Activated CD8-positive, alpha-beta memory T cell treated with anti-CD3 and anti-CD28 coated beads, Interleukin-2, amount 50 U/mL, for 1 hour (primary cell): Measurements from ENCODE around the gene KCTD5.
"Not testable (repeated sequence)": the region's sequence is repeated elsewhere in the genome, so short reads cannot be mapped to it uniquely, and the experiment has no call there.

Source experiments
- DNase-seq: peaks from one replicate; pipeline ENCODE4 v3.0.0-alpha.2; 2020; ENCODE audit errors: extremely low read depth

The KCTD5 gene, protein sequence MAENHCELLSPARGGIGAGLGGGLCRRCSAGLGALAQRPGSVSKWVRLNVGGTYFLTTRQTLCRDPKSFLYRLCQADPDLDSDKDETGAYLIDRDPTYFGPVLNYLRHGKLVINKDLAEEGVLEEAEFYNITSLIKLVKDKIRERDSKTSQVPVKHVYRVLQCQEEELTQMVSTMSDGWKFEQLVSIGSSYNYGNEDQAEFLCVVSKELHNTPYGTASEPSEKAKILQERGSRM

DNA sequence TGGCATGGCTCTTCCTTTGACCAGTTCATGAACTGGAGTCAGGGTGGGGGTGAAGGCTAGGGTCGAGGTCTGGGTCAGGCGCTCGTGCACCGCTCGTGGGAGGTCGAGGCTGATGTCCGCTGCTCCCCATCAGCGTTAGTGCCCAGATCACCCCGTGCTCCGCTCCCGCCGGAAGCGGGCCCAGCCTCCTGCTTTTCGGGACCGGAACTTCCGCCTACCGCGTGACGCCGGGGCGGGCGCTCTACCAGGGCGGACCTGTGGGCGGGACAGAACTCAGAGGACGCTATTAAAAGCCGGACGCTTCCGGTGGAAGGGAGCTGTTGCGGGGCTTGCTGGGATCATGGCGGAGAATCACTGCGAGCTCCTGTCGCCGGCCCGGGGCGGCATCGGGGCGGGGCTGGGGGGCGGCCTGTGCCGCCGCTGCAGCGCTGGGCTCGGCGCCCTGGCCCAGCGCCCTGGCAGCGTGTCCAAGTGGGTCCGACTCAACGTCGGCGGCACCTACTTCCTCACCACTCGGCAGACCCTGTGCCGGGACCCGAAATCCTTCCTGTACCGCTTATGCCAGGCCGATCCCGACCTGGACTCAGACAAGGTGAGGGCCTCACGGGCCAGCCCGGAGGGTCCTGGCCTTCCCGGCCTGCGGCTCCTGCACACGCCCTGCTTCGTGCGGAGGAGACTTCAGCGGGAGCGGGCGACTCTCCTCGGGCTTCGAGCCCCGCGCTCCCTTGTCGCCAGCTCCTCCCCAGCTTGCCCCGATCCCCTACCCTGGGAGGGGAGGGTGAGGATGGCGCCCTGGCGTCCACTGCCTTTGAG, at the start of gene KCTD5:
KCTD5 (plus strand) TSS at position 315 of the 813 bp plus-strand sequence; CDS start at position 341, 26 bp downstream.
- peak; percentile 91 for DNase-seq

DNA sequence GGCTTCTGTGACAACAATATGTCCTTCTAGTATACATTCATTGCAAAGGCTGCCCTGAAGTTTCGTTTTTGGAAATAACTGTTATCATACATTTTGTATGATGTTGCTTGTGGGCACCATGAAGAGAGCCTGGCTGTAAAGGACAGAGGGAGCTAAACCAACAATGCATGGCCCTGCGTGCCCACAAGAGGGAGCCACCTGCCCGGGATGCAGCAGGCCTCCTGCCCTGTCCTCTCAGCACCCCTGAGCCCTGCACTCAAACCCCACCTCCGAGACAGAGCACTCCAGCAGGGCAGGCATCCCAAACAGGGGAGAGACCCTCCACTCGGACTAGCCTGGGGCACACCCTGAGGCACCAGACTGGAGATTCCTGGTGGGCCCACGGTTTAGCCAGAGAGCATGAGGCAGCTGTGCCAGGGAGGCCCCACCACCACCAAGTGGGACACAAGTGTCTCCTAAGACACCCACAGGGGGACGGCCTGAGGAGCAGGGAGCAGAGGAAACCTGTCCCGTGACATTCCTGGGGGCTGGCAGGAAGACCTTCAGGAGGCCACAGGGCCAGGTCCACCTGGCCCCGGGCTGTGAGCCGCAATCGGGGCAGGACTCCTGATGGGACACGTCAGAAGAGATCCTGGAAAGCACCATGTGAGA, 43.1 kb upstream of the KCTD5 start:
- not testable (repeated sequence) for DNase-seq

DNA sequence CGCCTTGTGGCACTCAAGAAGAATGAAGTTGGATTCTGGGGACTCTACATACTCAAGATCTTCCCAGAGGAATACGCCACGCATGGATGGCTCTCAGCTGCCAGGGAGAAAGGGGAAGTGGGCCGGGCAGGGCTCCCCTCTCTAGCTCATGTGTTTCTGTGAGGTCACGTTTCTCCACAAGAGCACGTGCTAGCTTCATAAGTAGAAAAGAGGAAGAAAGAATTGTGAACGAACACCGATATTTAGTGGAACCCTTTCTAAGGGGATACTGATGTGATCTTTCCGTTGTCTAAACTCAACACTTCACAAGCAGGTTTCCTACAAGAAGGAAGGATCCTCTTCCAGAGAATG, 42.6 kb upstream of the KCTD5 start:
- DNase-seq = not testable (repeated sequence)

DNA sequence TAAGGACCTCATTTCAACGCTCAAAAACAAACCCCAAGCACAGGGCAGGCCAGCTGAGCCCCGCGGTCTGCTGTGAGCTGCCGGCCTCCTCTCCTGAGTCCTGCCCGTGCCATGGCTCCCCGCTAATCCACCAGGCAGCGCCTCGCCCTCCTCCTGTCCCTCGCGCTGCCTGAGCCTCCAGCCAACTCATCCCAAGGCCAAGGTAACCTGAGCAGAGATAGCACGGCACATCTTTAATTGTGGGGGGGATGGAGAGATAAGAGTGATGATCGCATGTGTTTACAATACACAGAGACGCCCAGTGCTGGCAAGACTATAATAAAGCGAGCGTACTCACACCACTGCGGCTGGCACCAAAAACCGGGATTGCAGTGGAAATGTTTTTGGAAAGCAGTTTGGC, 39.8 kb upstream of the KCTD5 start:
- not testable (repeated sequence) for DNase-seq

DNA sequence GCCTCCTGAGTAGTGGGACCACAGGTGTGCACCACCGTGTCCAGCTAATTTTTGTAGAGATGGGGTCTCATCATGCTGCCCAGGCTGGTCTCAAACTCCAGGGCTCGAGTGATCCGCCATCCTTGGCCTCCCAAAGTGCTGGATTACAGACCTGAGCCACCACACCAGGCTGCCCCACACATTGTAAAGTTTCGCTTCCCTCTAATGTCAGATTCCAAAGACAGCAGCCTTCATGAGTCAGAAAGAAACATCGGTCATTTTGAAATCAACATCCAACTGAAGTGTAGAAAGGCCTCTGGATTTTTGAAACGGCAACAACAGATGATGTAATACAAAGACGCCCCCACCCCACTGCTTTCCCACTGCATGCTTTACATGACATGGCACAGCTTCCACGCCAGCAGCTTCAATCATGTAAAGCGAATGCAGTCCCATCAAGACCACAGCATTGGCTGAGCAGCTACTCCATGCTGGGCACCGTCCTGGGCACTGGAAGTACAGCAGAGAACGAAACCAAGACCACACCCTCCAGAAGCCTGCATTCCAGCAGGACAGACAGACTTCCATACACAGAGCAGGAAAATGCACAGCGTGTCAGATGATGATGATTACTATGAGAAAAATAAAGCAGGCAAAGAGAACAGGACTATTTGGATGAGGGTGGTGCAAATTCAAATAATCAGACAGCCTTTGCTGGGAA, 37.4 kb upstream of the KCTD5 start:
- DNase-seq = not testable (repeated sequence)

DNA sequence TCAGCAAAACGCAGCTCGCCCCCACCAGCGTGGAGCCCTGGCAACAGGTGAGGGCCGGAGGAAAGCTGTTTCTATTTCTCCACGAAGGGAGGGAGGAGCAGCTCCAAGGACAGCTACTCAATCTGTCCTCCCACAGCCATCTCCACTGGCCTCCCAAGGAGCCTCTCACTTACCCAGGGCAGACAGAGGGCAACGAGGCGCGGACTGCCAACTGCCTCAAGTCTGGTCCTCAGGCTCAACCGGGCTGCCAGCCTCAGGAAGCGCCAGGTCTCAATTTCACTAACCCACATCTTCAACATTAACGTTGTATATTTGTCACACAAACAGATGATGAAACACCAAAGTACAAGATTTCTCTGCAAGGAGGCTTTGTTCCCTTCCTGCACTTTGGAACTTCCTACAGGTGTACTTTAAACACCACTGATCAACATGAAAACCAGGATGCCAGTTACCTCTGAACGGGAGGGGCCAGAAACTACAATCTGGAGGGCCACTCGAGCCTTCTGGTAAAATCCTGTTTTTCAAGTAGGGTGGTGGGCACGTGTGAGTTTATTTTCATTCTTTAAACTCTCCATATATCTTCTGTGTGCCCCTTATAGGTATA, 31.0 kb upstream of the KCTD5 start:
- DNase-seq = not testable (repeated sequence)

DNA sequence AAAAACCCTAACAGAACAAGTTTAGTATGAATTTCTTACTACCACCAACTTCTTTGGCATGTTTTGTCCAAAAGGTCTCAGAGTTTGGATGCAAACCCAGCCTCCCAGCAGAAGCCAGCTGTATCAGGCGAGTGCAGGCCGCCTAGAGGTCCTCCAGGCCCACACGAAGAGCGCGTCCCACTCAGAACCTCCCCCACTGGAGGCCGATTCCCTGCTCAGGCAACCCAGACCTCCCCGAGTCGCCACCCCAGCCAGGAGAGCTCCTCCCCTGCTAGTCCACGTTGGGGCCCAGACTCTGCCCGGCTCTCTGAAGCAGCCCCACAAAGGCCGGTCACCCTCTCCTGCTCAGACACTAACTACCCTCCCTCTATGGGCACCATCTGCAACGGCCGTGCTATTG, 28.4 kb upstream of the KCTD5 start:
- DNase-seq = not testable (repeated sequence)

DNA sequence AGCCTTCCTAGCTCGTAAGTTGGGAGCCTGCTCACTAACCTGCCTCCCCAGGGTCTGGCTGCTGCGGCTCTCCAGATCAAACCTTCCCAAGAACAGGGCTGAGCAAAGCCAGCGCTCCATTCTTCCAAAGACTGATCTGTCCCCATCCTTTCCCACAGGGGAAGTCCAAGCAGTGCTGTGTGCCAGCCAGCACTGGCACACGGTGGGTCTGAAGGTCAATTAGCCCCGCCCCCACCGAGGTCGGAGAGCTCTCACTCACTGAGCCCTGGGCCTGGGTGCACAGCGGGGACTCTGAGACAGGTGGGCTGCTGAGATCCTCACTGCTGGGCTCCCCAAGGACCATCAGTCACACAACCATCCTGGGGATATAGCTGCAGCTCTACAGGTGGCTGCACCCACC, 27.4 kb upstream of the KCTD5 start:
- DNase-seq = not testable (repeated sequence)

DNA sequence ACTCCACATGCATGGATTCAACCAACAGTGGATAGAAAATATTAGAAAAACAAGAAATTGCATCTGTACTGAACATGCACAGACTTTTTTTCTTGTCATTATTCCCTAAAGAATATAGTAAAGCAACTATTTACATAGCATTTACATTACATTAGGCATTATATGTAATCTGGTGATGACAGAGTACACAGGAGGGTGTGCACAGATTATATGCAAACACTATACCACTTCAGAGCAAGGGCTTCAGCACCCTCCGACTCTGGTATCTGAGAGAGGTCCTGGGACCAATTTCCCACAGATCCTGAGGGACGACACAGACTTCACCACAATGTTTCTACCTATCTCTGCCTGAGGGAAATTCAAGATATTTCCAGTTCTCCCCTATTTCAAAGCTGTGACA, 25.3 kb upstream of the KCTD5 start:
- DNase-seq = no peak

DNA sequence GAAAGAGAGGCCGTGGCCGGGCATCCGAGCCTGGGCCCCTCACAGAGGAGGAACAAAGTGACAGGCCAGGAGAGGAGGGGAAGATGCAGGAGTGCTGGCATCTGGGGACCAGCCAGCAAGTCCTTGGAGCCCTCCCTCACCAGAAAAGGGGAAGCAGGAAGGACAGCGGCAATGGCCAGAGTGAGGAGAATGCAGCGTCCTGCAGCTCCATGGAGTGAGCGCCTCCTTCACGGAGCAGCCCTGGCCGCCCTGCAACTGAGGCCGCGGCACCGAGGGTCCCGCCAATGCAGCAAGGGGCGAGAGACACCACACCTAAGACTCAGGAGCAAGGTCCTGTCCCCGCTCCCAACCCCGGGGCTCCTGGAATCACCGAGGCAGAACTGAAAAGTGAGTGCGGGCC, 24.5 kb upstream of the KCTD5 start:
- DNase-seq = not testable (repeated sequence)

DNA sequence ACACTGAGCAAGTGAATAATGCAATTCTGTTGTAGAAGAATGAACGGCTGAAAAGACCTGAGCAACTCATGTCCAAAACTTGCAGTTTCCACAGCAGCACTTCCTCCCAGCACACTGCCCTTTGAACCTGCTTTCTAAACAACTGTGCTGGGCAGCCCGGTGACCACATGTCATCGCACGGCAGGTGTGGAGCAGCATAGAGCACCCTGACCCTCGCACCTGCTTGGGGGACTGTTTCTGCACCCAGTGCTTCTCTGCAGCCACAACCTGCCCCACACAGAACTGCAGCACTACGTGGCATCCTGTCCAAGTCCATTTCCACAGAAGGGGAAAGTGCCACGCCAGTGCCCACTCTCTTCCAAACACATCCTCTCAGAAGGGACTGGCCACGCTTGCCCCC, 22.8 kb upstream of the KCTD5 start:
- not testable (repeated sequence) for DNase-seq

DNA sequence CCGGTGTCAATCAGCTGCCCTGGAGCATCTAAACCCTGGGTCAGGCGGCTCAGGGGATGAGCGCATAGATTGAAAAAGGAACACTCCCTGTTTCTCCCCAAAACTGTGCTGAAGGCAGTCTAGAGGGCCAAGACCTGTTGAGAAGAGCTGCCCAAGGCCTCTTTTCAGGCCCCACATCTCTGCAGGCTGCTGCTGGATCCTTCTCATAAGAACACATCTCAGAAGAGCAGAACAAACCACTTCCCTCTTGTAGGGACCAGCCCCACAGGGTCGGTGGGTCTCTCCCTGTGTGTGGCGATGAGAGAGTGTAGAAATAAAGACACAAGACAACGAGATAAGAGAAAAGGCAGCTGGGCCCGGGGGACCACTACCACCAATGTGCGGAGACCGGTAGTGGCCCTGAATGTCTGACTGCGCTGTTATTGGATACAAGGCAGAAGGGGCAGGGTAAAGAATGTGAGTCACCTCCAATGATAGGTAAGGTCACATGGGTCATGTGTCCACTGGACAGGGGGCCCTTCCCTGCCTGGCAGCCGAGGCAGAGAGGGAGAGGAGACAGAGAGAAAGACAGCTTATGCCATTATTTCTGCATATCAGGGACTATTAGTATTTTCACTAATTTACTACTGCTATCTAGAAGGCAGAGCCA, 22.2 kb upstream of the KCTD5 start:
- not testable (repeated sequence) for DNase-seq

DNA sequence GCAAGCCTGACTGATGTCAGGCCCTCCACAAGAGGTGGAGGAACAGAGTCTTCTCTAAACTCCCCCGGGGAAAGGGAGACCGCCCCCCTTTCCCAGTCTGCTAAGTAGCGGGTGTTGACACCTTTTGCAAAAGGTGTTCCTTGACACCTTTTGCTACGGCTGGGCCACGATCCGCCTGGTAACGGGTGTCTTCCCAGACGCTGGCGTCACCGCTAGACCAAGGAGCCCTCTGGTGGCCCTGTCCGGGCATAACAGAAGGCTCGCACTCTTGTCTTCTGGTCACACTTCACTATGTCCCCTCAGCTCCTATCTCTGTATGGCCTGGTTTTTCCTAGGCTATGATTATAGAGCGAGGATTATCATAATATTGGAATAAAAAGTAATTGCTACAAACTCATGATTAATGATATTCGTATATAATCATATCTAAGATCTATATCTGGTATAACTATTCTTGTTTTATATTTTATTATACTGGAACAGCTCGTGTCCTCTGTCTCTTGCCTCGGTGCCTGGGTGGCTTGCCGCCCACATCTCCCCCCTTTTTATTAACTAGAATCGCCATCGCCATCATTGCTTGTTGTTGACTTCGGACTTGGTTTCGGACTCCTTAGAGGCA, 21.5 kb upstream of the KCTD5 start:
- DNase-seq = not testable (repeated sequence)

DNA sequence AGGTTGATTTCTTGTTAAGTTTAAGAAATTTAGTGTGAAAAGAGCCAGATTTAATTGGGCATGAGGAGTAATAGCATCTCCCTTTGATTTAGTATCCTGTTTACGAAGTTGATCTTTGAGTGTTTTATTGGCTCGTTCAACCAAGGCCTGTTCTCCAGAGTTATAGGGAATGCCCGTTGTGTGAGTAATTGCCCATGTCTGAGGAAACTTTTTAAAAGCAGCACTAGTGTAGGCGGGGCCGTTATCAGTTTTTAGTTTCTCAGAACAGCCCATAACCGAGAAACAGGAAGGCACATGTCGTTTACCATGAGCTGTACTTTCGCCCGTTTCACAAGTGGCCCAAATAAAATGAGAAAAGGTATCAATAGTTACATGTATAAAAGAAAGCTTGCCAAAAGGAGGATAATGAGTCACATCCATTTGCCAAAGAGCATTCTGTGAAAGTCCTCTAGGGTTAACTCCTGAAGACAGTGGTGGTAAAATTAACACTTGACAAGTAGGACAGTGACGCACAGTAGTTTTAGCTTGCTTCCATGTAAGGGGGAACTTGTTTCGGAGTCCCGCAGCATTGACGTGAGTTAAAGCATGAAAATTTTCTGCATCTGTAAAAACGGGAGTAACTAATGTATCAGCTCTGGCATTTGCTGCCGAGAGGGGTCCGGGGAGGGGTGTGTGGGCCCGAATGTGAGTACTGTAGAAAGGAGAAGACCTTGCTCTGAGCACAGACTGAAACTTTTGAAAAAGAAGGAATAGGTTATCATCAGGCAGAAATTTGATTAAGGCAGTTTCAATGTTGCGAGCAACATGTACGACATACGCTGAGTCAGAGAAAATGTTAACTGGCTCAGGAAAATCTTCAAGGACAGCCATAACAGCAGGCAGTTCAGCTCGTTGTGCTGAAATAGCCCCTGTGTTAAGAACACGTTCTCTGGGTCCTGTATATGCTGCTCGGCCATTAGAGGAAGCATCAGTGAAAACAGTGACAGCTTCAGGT, 18.5 kb upstream of the KCTD5 start:
- DNase-seq = no peak

DNA sequence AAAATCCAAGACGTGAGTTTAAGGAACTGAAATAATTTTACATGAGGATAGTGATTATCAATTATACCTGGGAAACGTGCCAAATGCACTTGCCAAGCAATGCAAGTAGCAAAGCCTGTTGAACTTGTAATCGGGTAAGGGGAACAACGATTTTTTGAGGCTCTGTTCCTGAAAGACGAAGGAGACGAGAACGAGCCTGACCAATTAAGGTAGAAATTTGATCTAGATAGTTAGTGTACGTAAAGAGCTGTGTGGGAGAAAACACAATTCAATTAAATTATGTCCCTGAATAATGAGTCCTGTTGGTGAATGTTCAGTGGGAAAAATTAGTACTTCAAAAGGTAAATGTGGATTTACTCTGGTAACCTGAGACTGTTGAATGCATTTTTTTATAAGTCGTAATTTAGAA, 17.7 kb upstream of the KCTD5 start:
- no peak for DNase-seq

DNA sequence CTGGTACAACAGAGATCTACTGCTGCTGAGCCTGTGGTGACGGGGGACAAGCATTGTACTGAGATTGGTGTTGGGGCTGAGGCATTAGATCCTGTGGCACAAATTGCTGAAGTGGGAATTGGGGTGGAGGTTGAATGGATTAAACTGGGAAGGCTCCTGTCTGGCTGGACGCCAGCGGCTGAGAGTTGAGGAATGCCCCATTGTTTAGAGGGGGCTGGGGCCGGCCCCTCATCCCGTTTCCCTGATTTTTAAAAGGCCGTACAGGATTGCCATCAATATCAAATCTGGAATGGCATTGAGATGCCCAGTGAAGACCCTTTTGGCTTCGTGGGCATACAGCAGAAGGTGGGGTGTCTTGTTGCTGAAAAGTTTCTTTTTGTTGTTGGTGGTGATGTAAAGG, 15.7 kb upstream of the KCTD5 start:
- DNase-seq = not testable (repeated sequence)

DNA sequence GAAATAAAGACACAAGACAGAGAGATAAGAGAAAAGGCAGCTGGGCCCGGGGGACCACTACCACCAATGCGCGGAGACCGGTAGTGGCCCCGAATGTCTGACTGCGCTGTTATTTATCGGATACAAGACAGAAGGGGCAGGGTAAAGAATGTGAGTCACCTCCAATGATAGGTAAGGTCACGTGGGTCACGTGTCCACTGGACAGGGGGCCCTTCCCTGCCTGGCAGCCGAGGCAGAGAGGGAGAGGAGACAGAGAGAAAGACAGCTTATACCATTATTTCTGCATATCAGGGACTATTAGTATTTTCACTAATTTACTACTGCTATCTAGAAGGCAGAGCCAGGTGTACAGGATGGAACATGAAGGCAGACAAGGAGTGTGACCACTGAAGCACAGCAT, 12.7 kb upstream of the KCTD5 start:
- DNase-seq = not testable (repeated sequence)

DNA sequence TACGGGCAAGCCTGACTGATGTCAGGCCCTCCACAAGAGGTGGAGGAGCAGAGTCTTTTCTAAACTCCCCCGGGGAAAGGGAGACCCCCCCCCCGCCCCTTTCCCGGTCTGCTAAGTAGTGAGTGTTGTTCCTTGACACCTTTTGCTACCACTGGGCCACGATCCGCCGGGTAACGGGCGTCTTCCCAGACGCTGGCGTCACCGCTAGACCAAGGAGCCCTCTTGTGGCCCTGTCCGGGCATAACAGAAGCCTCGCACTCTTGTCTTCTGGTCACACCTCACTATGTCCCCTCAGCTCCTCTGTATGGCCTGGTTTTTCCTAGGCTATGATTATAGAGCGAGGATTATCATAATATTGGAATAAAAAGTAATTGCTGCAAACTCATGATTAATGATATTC, 12.3 kb upstream of the KCTD5 start:
- not testable (repeated sequence) for DNase-seq

DNA sequence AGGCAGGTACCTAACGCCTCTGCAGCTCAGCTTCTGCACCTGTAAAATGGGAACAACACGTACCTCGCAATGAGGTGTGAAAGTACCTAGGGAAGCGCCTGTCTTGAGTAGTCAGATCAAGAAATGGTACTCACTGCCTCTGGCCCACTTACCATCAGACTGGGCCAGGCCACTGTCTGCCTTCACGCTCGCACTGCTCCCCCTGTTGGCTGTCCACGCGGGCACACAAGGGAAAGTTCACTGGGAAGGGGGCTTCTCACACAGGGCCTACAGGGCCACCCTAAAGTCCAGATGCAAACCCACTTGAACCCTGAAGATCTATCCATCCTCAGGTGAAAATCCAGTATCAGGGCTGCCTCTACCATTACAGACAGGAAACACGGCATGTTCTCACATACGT, 11.1 kb upstream of the KCTD5 start:
- not testable (repeated sequence) for DNase-seq

DNA sequence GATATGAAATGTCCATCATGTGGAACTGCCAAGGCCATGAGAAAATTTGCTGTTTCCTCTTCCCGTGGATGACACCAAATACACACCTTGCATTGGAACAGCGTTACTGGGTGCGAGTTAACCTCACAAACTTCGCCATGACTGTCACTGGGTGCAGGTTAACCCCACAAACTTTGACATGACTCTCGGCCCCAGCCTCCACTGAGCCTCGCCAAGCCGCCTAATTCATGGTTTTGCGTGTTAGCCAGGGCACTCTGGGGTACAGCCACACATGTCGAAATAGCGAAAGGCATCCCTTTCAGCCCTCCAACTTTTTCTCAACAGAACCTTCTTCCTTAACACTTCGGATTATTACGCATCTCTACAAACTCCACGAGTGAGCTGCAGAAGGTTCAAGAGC, 10.6 kb upstream of the KCTD5 start:
- no peak for DNase-seq
